ENCODE measurements around the gene FAR2.

GRCh38 chr12:29131539-29131938 is 17.5 kb upstream of the FAR2 start:
- TF ChIP-seq CTCF (IDR thresholded peaks at IDR 0.05), result no peak
- TF ChIP-seq POLR2A (IDR thresholded peaks at IDR 0.05), result no peak
